Measurements from ENCODE around the gene SAYSD1.

DNA sequence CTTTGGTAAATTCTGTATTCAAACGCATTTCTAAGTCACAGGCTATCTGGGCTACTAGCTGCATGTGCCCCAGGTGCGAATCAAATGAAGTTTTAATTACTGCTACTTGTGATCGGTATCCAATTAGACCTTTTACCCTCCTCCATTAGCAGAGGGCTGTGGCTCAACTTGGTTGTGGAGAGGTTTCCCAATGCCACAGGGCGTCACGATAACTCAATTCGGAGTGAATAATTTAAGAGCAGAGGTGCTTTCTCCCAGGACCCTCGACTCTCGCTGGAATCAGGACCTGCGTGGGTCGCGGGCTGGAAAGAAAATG, 640 bp downstream of the SAYSD1 start:
- TF ChIP-seq CTCF (conservative IDR thresholded peaks at IDR 0.05; ENCODE audit: low read length) (no peak), EZH2phosphoT487 (IDR thresholded peaks at IDR 0.05; ENCODE audit: borderline replicate concordance) (no peak)
